ENCODE data around the gene KLHL6. TPM values are rescaled to one million over a fixed set of nuclear protein-coding genes. Genes with fewer than 3 reads are reported as not detected.

KLHL6 gene
- total and polyA plus RNA-seq, 8 donors = 0.58 to 5.7 (median 1.5) TPM

DNA sequence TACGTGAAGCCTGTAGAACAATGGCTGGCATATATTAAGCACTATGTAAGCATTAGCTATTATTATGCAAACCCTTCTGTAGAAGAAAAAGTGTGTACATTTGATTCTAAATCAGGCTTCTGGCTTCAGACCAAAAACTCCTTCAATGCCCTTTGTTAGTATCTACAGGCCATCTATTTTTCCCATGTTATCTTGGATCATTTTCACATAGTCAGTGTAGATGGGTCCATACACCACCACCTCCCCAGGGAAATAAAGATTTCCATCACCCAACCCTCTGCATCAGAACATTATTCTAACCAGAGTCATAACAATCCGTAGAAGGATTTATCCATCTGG lies 8.0 kb upstream of the KLHL6 start:
- no peaks in the 10 kb centered on the region for H3K9me3 ChIP-seq
- H3K27ac ChIP-seq = no peak overlapping the region
- H3K4me3 ChIP-seq = no peak overlapping the region
- peak in 1 of 2 donors; percentile 58 for DNase-seq
- TF ChIP-seq EP300 (IDR thresholded peaks at IDR 0.05) (no peak), POLR2AphosphoS5 (IDR thresholded peaks at IDR 0.05) (no peak), POLR2A (IDR thresholded peaks at IDR 0.05) (no peak)
- TF ChIP-seq, protein P1, sequence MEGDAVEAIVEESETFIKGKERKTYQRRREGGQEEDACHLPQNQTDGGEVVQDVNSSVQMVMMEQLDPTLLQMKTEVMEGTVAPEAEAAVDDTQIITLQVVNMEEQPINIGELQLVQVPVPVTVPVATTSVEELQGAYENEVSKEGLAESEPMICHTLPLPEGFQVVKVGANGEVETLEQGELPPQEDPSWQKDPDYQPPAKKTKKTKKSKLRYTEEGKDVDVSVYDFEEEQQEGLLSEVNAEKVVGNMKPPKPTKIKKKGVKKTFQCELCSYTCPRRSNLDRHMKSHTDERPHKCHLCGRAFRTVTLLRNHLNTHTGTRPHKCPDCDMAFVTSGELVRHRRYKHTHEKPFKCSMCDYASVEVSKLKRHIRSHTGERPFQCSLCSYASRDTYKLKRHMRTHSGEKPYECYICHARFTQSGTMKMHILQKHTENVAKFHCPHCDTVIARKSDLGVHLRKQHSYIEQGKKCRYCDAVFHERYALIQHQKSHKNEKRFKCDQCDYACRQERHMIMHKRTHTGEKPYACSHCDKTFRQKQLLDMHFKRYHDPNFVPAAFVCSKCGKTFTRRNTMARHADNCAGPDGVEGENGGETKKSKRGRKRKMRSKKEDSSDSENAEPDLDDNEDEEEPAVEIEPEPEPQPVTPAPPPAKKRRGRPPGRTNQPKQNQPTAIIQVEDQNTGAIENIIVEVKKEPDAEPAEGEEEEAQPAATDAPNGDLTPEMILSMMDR (IDR thresholded peaks at IDR 0.05) = no peak
- H3K4me1 ChIP-seq = peaks cover 0 to 17% (median 6%) of the 10 kb centered on the region in 4 donors
- intact Hi-C loops (cut with DNase I; ENCODE audit: low total_unique reads) = no loop called here
- H3K27me3 ChIP-seq = no peaks in the 10 kb centered on the region
- H3K36me3 ChIP-seq = no peaks in the 10 kb centered on the region
- WGBS, 5 donors = 35 to 64% (median 44%) methylated on average over 2 of the region's 2 CpGs

DNA sequence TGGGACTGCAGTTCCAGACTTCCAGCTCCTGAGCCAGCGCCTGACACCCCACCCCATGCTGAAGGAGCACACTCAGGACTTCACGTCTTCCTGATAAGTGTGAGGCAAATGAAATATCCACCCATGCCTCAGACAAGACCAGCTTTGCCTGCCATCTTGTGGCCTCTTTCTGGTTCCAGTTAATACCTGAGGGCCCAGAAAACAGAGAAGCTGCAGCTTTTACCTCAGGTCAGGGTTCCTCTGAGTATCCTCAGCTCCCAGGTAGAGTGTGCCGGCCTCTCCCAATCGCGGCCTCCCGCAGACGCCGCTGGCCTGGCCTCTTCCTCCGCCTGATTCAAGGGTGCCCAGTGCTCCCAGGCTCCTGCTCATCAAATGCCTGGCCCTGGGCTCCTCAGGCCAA lies 5.1 kb upstream of the KLHL6 start:
- TF ChIP-seq, protein P1 (IDR thresholded peaks at IDR 0.05) = peak in 2 of 7 experiments; percentile 6 to 12
- TF ChIP-seq POLR2A (IDR thresholded peaks at IDR 0.05) (no peak), POLR2AphosphoS5 (IDR thresholded peaks at IDR 0.05) (peak in 1 of 3 donors; percentile 12)
- no peaks in the 10 kb centered on the region for H3K27me3 ChIP-seq
- no peak overlapping the region for H3K4me3 ChIP-seq
- WGBS, 5 donors = 82 to 88% (median 86%) methylated on average over 6 to 9 of the region's 9 CpGs
- intact Hi-C loops (cut with DNase I; ENCODE audit: low total_unique reads) = no loop called here
- H3K27ac ChIP-seq = no peak overlapping the region
- DNase-seq = peak in 1 of 2 donors; percentile 69
- no peaks in the 10 kb centered on the region for H3K36me3 ChIP-seq
- no peaks in the 10 kb centered on the region for H3K9me3 ChIP-seq
- peaks cover 0 to 17% (median 6%) of the 10 kb centered on the region in 4 donors for H3K4me1 ChIP-seq

DNA sequence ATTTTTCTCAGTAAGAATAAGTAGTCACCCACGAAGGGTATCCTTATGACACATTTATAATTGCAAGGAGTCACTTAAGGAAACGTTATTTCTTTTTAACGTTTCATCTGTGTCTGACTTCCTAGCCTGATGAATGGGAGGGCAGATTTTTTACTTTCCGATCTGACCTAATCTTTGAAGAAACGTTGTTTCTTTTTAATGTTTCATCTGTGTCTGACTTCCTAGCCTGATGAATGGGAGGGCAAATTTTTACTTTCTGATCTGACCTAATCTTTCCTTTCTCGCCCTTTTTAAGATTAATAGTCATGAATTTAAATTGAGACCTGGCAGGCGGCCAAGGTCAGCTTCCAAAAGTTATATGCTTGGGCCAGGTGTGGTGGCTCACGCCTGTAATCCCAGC lies 3.0 kb upstream of the KLHL6 start:
- WGBS, 5 donors = 61 to 72% (median 68%) methylated on average over 8 of the region's 8 CpGs
- no peak for DNase-seq

DNA sequence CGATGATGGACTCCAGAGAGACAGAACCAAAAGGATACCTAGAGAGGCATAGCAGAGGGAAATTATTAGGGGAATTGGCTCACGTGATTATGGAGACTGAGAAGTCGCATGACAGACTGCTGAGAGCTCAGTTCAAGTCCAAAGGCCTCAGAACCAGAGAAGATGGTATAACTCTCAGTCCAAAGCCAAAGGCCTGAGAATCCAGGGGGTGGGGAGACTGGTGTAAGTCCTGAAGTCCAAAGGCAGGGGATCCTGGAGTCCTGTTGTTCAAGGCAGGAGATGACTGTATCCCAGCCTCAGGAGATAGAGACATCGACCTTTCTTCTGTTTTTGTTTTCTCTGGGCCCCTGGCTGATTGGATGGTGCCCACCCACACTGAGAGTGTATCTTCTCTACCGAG lies 1.2 kb upstream of the KLHL6 start:
- intact Hi-C loops (cut with DNase I; ENCODE audit: low total_unique reads) = no loop called here
- H3K36me3 ChIP-seq = no peaks in the 10 kb centered on the region
- 79 to 86% (median 83%) methylated on average over 5 of the region's 5 CpGs for WGBS, 5 donors

More for the DNA sequence above, 3.0 kb upstream of the KLHL6 start:
- H3K9me3 ChIP-seq = no peaks in the 10 kb centered on the region
- intact Hi-C loops (cut with DNase I; ENCODE audit: low total_unique reads) = no loop called here
- no peak overlapping the region for H3K27ac ChIP-seq
- no peaks in the 10 kb centered on the region for H3K36me3 ChIP-seq
- H3K4me3 ChIP-seq = no peak overlapping the region
- TF ChIP-seq, protein P1 (IDR thresholded peaks at IDR 0.05) = no peak
- TF ChIP-seq POLR2AphosphoS5 (IDR thresholded peaks at IDR 0.05) (no peak), EP300 (IDR thresholded peaks at IDR 0.05) (no peak), POLR2A (IDR thresholded peaks at IDR 0.05) (no peak)
- no peaks in the 10 kb centered on the region for H3K27me3 ChIP-seq
- peaks cover 0 to 14% (median 4%) of the 10 kb centered on the region in 4 donors for H3K4me1 ChIP-seq

More for the DNA sequence above, 1.2 kb upstream of the KLHL6 start:
- TF ChIP-seq EP300 (IDR thresholded peaks at IDR 0.05) (no peak), POLR2A (IDR thresholded peaks at IDR 0.05) (no peak), POLR2AphosphoS5 (IDR thresholded peaks at IDR 0.05) (no peak)
- TF ChIP-seq, protein P1 (IDR thresholded peaks at IDR 0.05) = no peak
- Histone ChIP-seq H3K9me3 (no peaks in the 10 kb centered on the region), H3K4me1 (peaks cover 0 to 13% (median 0%) of the 10 kb centered on the region in 4 donors), H3K27ac (no peak overlapping the region), H3K4me3 (no peak overlapping the region), H3K27me3 (no peaks in the 10 kb centered on the region)
- DNase-seq = no peak

All from stomach (tissue), 9 donors.